Measurements from ENCODE around the gene TCEAL4.

The TCEAL4 gene

GRCh38 chrX:103585411-103586313 lies at the start of gene TCEAL4:
TSS of gene TCEAL4 (plus strand) at chrX:103585515. CDS start at chrX:103586676, 1,161 bp downstream.
- DNase-seq = peak; percentile 57
- peak; percentile 77 for ATAC-seq

- ATAC-seq (no peak), DNase-seq (no peak)
These were observed 49.2 kb upstream of the TCEAL4 start for GRCh38 chrX:103536071-103536470.

GRCh38 chrX:103536732-103537131 lies 48.6 kb upstream of the TCEAL4 start:
- DNase-seq = no peak
- no peak for ATAC-seq

GRCh38 chrX:103537871-103538387 lies 47.4 kb upstream of the TCEAL4 start:
- ATAC-seq = no peak

GRCh38 chrX:103538728-103539127 lies 46.6 kb upstream of the TCEAL4 start:
- ATAC-seq (no peak), DNase-seq (no peak)

More at GRCh38 chrX:103537871-103538387, 47.4 kb upstream of the TCEAL4 start:
- DNase-seq = no peak

GRCh38 chrX:103539695-103540094 lies 45.6 kb upstream of the TCEAL4 start:
- DNase-seq = no peak
- no peak for ATAC-seq

GRCh38 chrX:103540145-103540544 lies 45.2 kb upstream of the TCEAL4 start:
- no peak for DNase-seq
- ATAC-seq = no peak

- ATAC-seq = no peak
These were observed 35.4 kb upstream of the TCEAL4 start for GRCh38 chrX:103549916-103550315.

GRCh38 chrX:103550415-103551051 lies 34.8 kb upstream of the TCEAL4 start:
- ATAC-seq = peak; percentile 40
- DNase-seq = no peak

More at GRCh38 chrX:103549916-103550315, 35.4 kb upstream of the TCEAL4 start:
- DNase-seq = no peak

GRCh38 chrX:103552236-103552635 lies 33.1 kb upstream of the TCEAL4 start:
- ATAC-seq = no peak
- no peak for DNase-seq

- ATAC-seq (peak; percentile 71), DNase-seq (peak; percentile 71)
These were observed 30.5 kb upstream of the TCEAL4 start for GRCh38 chrX:103554687-103555424.

GRCh38 chrX:103556963-103557612 lies 28.2 kb upstream of the TCEAL4 start:
- no peak for DNase-seq
- no peak for ATAC-seq

- DNase-seq (no peak), ATAC-seq (no peak)
These were observed 25.1 kb upstream of the TCEAL4 start for GRCh38 chrX:103560256-103560655.

- DNase-seq (no peak), ATAC-seq (no peak)
These were observed 22.5 kb upstream of the TCEAL4 start for GRCh38 chrX:103562801-103563200.

GRCh38 chrX:103565197-103565596 lies 20.1 kb upstream of the TCEAL4 start:
- ATAC-seq (no peak), DNase-seq (no peak)

- DNase-seq = no peak
- no peak for ATAC-seq
These were observed 19.6 kb upstream of the TCEAL4 start for GRCh38 chrX:103565752-103566151.

- ATAC-seq (no peak), DNase-seq (no peak)
These were observed 14.2 kb upstream of the TCEAL4 start for GRCh38 chrX:103571121-103571520.

GRCh38 chrX:103571726-103572125 lies 13.6 kb upstream of the TCEAL4 start:
- no peak for ATAC-seq
- no peak for DNase-seq

- no peak for ATAC-seq
These were observed 12.1 kb upstream of the TCEAL4 start for GRCh38 chrX:103573202-103573601.

GRCh38 chrX:103584596-103584995 lies 719 bp upstream of the TCEAL4 start:
- DNase-seq (no peak), ATAC-seq (no peak)

More at GRCh38 chrX:103573202-103573601, 12.1 kb upstream of the TCEAL4 start:
- DNase-seq = no peak

GRCh38 chrX:103586314-103586646 lies 965 bp downstream of the TCEAL4 start:
- DNase-seq = no peak
- no peak for ATAC-seq

GRCh38 chrX:103586659-103587058 lies 1.3 kb downstream of the TCEAL4 start:
- DNase-seq (no peak), ATAC-seq (no peak)
